ENCODE measurements around the gene USF3. TPM values are rescaled to one million over a fixed set of nuclear protein-coding genes. Genes with fewer than 3 reads are reported as not detected.

The USF3 gene
- total and polyA plus RNA-seq, 2 of the 4 experiments (the other 2 are of a cell fraction), result 3.0 to 5.2 TPM

- TF ChIP-seq CEBPB (IDR thresholded peaks at IDR 0.05; ENCODE audit: low read depth, low read length), result no peak; the same call in 1 of the 2 replicates
- peak; percentile 28; the same call in 1 of the 2 replicates for TF ChIP-seq FOS (IDR thresholded peaks at IDR 0.05; ENCODE audit: low read depth, low read length)
- no peak for TF ChIP-seq NFE2L2 (IDR thresholded peaks at IDR 0.05; ENCODE audit: low read depth, low read length)
- TF ChIP-seq SMC3 (IDR thresholded peaks at IDR 0.05; ENCODE audit: low read depth, low read length), result peak; percentile 33
Measured at GRCh38 chr3:113744941-113745755, 48.7 kb upstream of the USF3 start (continued).

GRCh38 chr3:113743006-113743630, 46.7 kb upstream of the USF3 start:
- BruUV-seq (replicated peaks), result no TSS peak
- no peak overlapping the region for H2AFZ ChIP-seq (replicated peaks; ENCODE audit: low read length, poor library complexity)
- no peak overlapping the region for H3K4ac ChIP-seq (ENCODE audit: low read depth, low read length)
- H3K18ac ChIP-seq (ENCODE audit: low read depth, low read length), result no peak overlapping the region
- intact Hi-C loops (cut with micrococcal nuclease) (loop anchor here (10.0 kb wide), 2 partner anchors 312 to 688 kb away; partner anchors contain the start of genes CCDC191 and QTRT2), in situ Hi-C loops (cut with MboI; ENCODE audit: low sequenced_read_pairs) (no loop called here), dilution Hi-C loops (cut with HindIII; ENCODE audit: low sequenced_read_pairs, unreplicated experiment) (no loop called here)
- DNase-seq, result no peak
- CTCF ChIA-PET, result interaction anchor here (0.5 to 1.9 kb wide), 2 partner anchors 53 to 100 kb away, joined by 4 read pairs; no protein-coding TSS in a partner anchor
- H2BK20ac ChIP-seq (ENCODE audit: low read depth, low read length), result no peak overlapping the region
- no peak overlapping the region for H2BK120ac ChIP-seq (ENCODE audit: low read depth, low read length)
- TF ChIP-seq CEBPB (IDR thresholded peaks at IDR 0.05; ENCODE audit: low read depth, low read length) (no peak), NFE2L2 (IDR thresholded peaks at IDR 0.05; ENCODE audit: low read depth, low read length) (no peak), ELK1 (IDR thresholded peaks at IDR 0.05; ENCODE audit: borderline replicate concordance, low read depth, low read length) (no peak), SMC3 (IDR thresholded peaks at IDR 0.05; ENCODE audit: low read depth, low read length) (no peak), RFX5 (IDR thresholded peaks at IDR 0.05; ENCODE audit: low read depth, low read length) (no peak), RAD21 (IDR thresholded peaks at IDR 0.05; ENCODE audit: low read length) (no peak), MXI1 (IDR thresholded peaks at IDR 0.05; ENCODE audit: borderline replicate concordance, low read depth, low read length) (no peak)
- WGBS, 2 experiments (ENCODE audit: extremely low coverage in 2 of 2, insufficient read length in 1 of 2), result no CpG with 5 or more reads among the region's 7 CpGs
- peaks cover 53% of the 10 kb centered on the region for H4K20me1 ChIP-seq (ENCODE audit: insufficient read depth, low read length)
- no peak overlapping the region for H4K8ac ChIP-seq (ENCODE audit: low read depth in 2 of 2, low read length in 2 of 2)
- H2BK15ac ChIP-seq (ENCODE audit: low read depth, low read length), result no peak overlapping the region
- H2AK5ac ChIP-seq (ENCODE audit: low read depth, low read length), result no peak overlapping the region
- peak overlapping the region; percentile 80 for H3K4me2 ChIP-seq (ENCODE audit: low read depth, low read length)
- H3K4me1 ChIP-seq (ENCODE audit: control insufficient read depth, insufficient read depth, low read length), result peaks cover 6% of the 10 kb centered on the region; the same call in 1 of the 2 replicates
- H3K9ac ChIP-seq (ENCODE audit: low read depth, low read length), result no peak overlapping the region
- H3K79me1 ChIP-seq (ENCODE audit: low read depth in 1 of 2, low read length in 2 of 2), result peaks cover 3 to 48% of the 10 kb centered on the region in 2 experiments; a peak in 2 of 4 replicates
- no peak overlapping the region for H3K56ac ChIP-seq (ENCODE audit: extremely low read depth, insufficient read depth, low read length)
- no peak overlapping the region for H4K5ac ChIP-seq (ENCODE audit: low read depth, low read length)
- H3K14ac ChIP-seq (replicated peaks; ENCODE audit: low read depth, low read length), result no peak overlapping the region
- ATAC-seq (ENCODE audit: low read depth), result no peak
- no peaks in the 10 kb centered on the region for H3K27me3 ChIP-seq (ENCODE audit: control insufficient read depth, insufficient read depth, low read length)
- H3K23ac ChIP-seq (ENCODE audit: low read depth, low read length), result no peak overlapping the region
- no peak overlapping the region for H4K91ac ChIP-seq (ENCODE audit: insufficient read depth, low read depth, low read length)
- POLR2A ChIA-PET (ENCODE audit: unreplicated experiment), result interaction anchor here (0.5 kb wide), 1 partner anchor 279 kb away, joined by 3 read pairs; no protein-coding TSS in a partner anchor
- H3K27ac ChIP-seq (ENCODE audit: insufficient read depth, low read length), result no peak overlapping the region
- no peak overlapping the region for H2BK5ac ChIP-seq (ENCODE audit: low read depth, low read length, poor library complexity, severe bottlenecking)
- H3K4me3 ChIP-seq (ENCODE audit: insufficient read depth, low read depth, low read length), result no peak overlapping the region
- H3K36me3 ChIP-seq (ENCODE audit: control insufficient read depth, insufficient read depth, low read length), result no peaks in the 10 kb centered on the region
- H2AK9ac ChIP-seq (replicated peaks; ENCODE audit: low read depth, low read length, poor library complexity), result no peak overlapping the region
- H3K9me3 ChIP-seq (ENCODE audit: control insufficient read depth, insufficient read depth, low read length), result no peaks in the 10 kb centered on the region
- peaks cover 10% of the 10 kb centered on the region; the same call in 1 of the 2 replicates for H3K9me1 ChIP-seq (ENCODE audit: insufficient read depth, low read length)
